Transverse colon (tissue), 4 donors: ENCODE data around the gene CAPN12. TPM values are rescaled to one million over a fixed set of nuclear protein-coding genes. Genes with fewer than 3 reads are reported as not detected.

ENCODE experiments used
- DNase-seq: peaks from one replicate; pipeline ENCODE4 v3.0.0-alpha.2; 2019
- H3K27ac ChIP-seq, 4 donors: fragments of 200-600 bp; sonication (generic); 2 replicates each; pipeline ENCODE4 v1.5.1; 2016 to 2018; ENCODE audit warnings: inconsistent platforms in 4 of 4
- H3K27me3 ChIP-seq: fragments of 200-600 bp; sonication (generic); 2 replicates; pipeline ENCODE4 v1.5.1; 2017; ENCODE audit warnings: inconsistent platforms
- H3K36me3 ChIP-seq, 4 donors: fragments of 200-600 bp; sonication (generic); 2 replicates each; pipeline ENCODE4 v1.5.1; 2017 to 2019; ENCODE audit warnings: inconsistent platforms in 4 of 4
- H3K4me1 ChIP-seq, 4 donors: fragments of 200-600 bp; sonication (generic); 2 replicates each; pipeline ENCODE4 v1.5.1; 2017 to 2020; ENCODE audit warnings: inconsistent platforms in 4 of 4
- H3K4me3 ChIP-seq, 4 donors: fragments of 200-600 bp; sonication (generic); 1 replicate in 1 of 4; 2 replicates in 3 of 4; pipeline versions ENCODE4 v1.5.1 to v1.6.1; 2017 to 2019; ENCODE audit warnings: inconsistent platforms in 4 of 4
- H3K9me3 ChIP-seq, 2 donors: fragments of 200-600 bp; sonication (generic); 2 replicates each; pipeline ENCODE4 v1.5.1; 2017 to 2019; ENCODE audit warnings: inconsistent platforms in 2 of 2
- CTCF ChIP-seq, 5 experiments: fragments of 200-600 bp in 3 of 5; fragments of 450-650 bp in 2 of 5; sonication (generic) in 3 of 5; IDR thresholded peaks; 1 replicate in 2 of 5; 2 replicates in 3 of 5; pipeline ENCODE4 v1.5.1; 2016 to 2017; ENCODE audit warnings: antibody characterized with exemption in 5 of 5, inconsistent platforms in 3 of 5, mild to moderate bottlenecking in 2 of 5, moderate library complexity in 1 of 5
- EP300 ChIP-seq: sonication (generic); formaldehyde crosslinking; IDR thresholded peaks from one replicate; pipeline ENCODE4 v1.6.1; 2017; ENCODE audit warnings: antibody characterized with exemption, low read depth
- POLR2A ChIP-seq: fragments of 450-650 bp; IDR thresholded peaks from one replicate; pipeline ENCODE4 v1.6.1; 2016; ENCODE audit warnings: antibody characterized with exemption, mild to moderate bottlenecking, moderate library complexity
- POLR2AphosphoS5 ChIP-seq, 3 donors: sonication (generic); formaldehyde crosslinking; IDR thresholded peaks; one replicate each; pipeline ENCODE4 v1.6.1; 2016; ENCODE audit warnings: antibody characterized with exemption in 3 of 3
- WGBS, 2 donors: methylation state at CpG; one replicate each; pipeline ENCODE4 v1.1.5; 2018; ENCODE audit warnings: low coverage in 1 of 2; 5-methylcytosine and 5-hydroxymethylcytosine counted together
- in situ Hi-C, 4 donors: fragments of 200-750 bp; cut with MboI; loops; one replicate each; pipeline versions ENCODE4 v1.15.0 to v1.15.1; 2017; ENCODE audit warnings: low sequenced_read_pairs in 3 of 4, low pct_ligation_motif_present in 1 of 4, low pct_unique_long_range_greater_than_20kb in 1 of 4
- intact Hi-C: fragments of 100-400 bp; cut with DNase I; formaldehyde crosslinking; loops from one replicate; pipeline ENCODE4 v1.15.1; 2023; ENCODE audit warnings: low total_unique reads
- total RNA-seq, 4 donors: library from RNA; depleted of rRNA; stranded (reverse); fragments of >200 nt; gene quantifications; one replicate each; pipeline ENCODE4 v1.1.0, GENCODE V29; 2016

Gene CAPN12
- total RNA-seq, 4 donors from 2014 or later, result 2.6 to 44.8 (median 14.4) TPM; not detected in 1

- Histone ChIP-seq H3K9me3 (no peaks in the 10 kb centered on the region), H3K36me3 (no peaks in the 10 kb centered on the region), H3K4me3 (no peak overlapping the region), H3K27ac (no peak overlapping the region), H3K4me1 (peaks cover 0 to 12% (median 10%) of the 10 kb centered on the region in 4 donors), H3K27me3 (no peaks in the 10 kb centered on the region)
- intact Hi-C loops (no loop called here), in situ Hi-C loops (loop anchor here in 1 of 4 donors (10.0 kb wide), 1 partner anchor 154 kb away; the partner anchor contains the start of genes NFKBIB and SIRT2)
- TF ChIP-seq POLR2A (no peak), POLR2AphosphoS5 (IDR thresholded peaks at IDR 0.05) (no peak), CTCF (IDR thresholded peaks at IDR 0.05) (no peak), EP300 (no peak)
- 89 to 100% methylated on average over 1 to 2 of the region's 2 CpGs for WGBS, 2 donors
- DNase-seq, result no peak
These were observed 3.3 kb downstream of the CAPN12 start for GRCh38 chr19:38740932-38741331.

- Histone ChIP-seq H3K9me3 (no peaks in the 10 kb centered on the region), H3K27me3 (no peaks in the 10 kb centered on the region), H3K36me3 (no peaks in the 10 kb centered on the region), H3K27ac (no peak overlapping the region), H3K4me3 (no peak overlapping the region), H3K4me1 (peaks cover 0 to 15% (median 12%) of the 10 kb centered on the region in 4 donors)
- TF ChIP-seq EP300 (no peak), POLR2A (no peak), POLR2AphosphoS5 (IDR thresholded peaks at IDR 0.05) (no peak), CTCF (IDR thresholded peaks at IDR 0.05) (no peak)
- intact Hi-C loops, result no loop called here
- 78% methylated on average over 7 of the region's 9 CpGs; no CpG with 5 or more reads in 1 of the 2 donors for WGBS, 2 donors
- no peak for DNase-seq
- in situ Hi-C loops, result loop anchor here in 1 of 4 donors (10.0 kb wide), 1 partner anchor 155 kb away; the partner anchor contains the start of genes NFKBIB and SIRT2
These were observed 4.0 kb downstream of the CAPN12 start for GRCh38 chr19:38740257-38740592.

GRCh38 chr19:38739440-38740256 is 4.6 kb downstream of the CAPN12 start:
- TF ChIP-seq EP300 (no peak), POLR2AphosphoS5 (IDR thresholded peaks at IDR 0.05) (no peak), POLR2A (no peak), CTCF (IDR thresholded peaks at IDR 0.05) (no peak)
- H3K27ac ChIP-seq, result no peak overlapping the region
- no peaks in the 10 kb centered on the region for H3K27me3 ChIP-seq
- H3K36me3 ChIP-seq, result no peaks in the 10 kb centered on the region
- 58 to 76% methylated on average over 2 to 16 of the region's 16 CpGs for WGBS, 2 donors
- no peak overlapping the region for H3K4me3 ChIP-seq
- in situ Hi-C loops, result loop anchor here in 1 of 4 donors (10.0 kb wide), 1 partner anchor 155 kb away; the partner anchor contains the start of genes NFKBIB and SIRT2
- intact Hi-C loops, result no loop called here
- DNase-seq, result no peak
- peaks cover 0 to 21% (median 18%) of the 10 kb centered on the region in 4 donors for H3K4me1 ChIP-seq
- H3K9me3 ChIP-seq, result no peaks in the 10 kb centered on the region

- Histone ChIP-seq H3K9me3 (no peaks in the 10 kb centered on the region), H3K27me3 (no peaks in the 10 kb centered on the region), H3K4me3 (no peak overlapping the region), H3K4me1 (peaks cover 0 to 35% (median 24%) of the 10 kb centered on the region in 4 donors), H3K36me3 (no peaks in the 10 kb centered on the region), H3K27ac (no peak overlapping the region)
- TF ChIP-seq POLR2AphosphoS5 (IDR thresholded peaks at IDR 0.05) (no peak), CTCF (IDR thresholded peaks at IDR 0.05) (no peak), POLR2A (no peak), EP300 (no peak)
- WGBS, 2 donors, result 95 to 100% methylated on average over 1 to 21 of the region's 21 CpGs
- in situ Hi-C loops, result no loop called here
- intact Hi-C loops, result no loop called here
- no peak for DNase-seq
These were observed 6.1 kb downstream of the CAPN12 start for GRCh38 chr19:38737921-38738737.
